RPMI7951 (cell line): ENCODE results near the gene NAA38. TPM values are rescaled to one million over a fixed set of nuclear protein-coding genes. Genes with fewer than 3 reads are reported as not detected.
"Not testable (repeated sequence)": the region's sequence is repeated elsewhere in the genome, so short reads cannot be mapped to it uniquely, and the experiment has no call there.

Experiments
- DNase-seq: peaks from one replicate; pipeline ENCODE4 v3.0.0-alpha.2; 2012; ENCODE audit warnings: low read depth
- total RNA-seq: library from RNA; depleted of rRNA; stranded (reverse); fragments of >200 nt; shearing (Covaris generic); gene quantifications from 2 replicates; pipeline ENCODE4 v1.2.3, GENCODE V29; 2014; rRNA removed

Gene NAA38
- total RNA-seq, 1 experiment from 2014 or later = 110 TPM

DNA sequence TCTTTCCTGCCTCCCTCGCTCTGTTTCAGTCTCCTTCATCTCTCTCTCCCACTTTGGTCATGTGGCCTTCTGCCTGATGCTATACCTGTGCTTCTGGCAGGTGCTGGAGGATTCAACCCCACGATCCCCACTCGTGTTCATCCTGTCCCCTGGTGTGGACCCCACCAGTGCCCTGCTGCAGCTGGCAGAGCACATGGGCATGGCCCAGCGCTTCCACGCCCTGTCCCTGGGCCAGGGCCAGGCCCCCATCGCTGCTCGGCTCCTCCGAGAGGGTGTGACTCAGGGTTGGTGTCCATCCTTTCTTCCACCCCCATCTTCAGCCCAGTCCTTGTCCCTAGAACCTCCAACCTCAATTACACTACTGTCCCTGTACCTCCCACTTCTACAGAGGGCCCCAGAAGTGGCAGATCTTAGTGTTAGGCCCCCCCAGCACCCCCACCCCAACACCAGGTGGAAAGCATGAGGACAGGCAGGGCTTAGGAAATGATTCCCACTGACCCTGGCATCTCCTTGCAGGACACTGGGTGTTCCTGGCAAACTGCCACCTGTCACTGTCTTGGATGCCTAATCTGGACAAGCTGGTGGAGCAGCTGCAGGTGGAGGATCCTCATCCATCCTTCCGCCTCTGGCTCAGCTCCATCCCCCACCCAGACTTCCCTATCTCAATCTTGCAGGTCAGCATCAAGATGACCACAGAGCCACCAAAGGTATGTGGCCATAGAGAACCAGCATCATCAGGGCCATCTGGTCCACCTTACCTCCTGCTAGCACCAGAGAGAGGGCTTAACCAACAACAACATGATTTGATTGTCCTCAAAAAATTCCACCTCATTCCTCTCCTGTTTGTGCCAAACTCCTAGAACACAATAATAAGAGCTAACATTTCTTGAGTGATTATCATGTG, 33.1 kb downstream of the NAA38 start:
- DNase-seq = no peak

DNA sequence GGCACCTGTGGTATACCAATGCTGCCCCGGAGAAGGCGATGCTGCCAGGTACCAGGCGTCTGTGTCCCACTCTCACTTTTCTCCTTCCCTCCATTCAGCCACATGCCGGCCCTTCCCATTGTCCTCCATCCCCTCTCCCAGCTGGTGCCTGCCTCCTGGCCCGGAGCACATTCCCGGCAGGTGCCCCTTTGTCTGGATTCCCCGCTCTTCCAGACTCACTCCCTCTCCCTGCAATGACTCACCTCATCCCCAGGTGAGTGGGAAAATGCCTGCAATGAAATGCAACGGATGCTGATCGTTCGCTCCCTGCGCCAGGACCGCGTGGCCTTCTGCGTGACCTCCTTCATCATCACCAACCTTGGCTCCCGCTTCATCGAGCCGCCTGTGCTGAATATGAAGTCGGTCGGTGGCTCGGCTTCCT, 33.8 kb downstream of the NAA38 start:
- no peak for DNase-seq

DNA sequence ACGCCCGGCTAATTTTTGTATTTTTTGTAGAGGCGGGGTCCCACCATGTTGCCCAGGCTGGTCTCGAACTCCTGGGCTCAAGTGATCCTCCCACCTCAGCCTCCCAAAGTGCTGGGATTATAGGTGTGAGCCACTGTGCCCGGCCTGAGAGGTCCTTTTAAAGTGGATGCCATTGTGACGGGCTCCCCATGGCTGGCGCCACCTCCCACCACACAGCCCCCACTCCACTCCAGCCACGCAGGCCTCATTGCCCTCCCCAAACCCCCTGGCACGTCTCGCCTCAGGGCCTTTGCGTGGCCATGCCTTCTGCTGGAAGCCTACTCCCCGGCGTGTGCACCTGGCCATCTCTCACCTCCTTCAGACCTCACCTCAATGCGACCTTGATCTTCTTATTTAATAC, 35.2 kb downstream of the NAA38 start:
- no peak for DNase-seq

DNA sequence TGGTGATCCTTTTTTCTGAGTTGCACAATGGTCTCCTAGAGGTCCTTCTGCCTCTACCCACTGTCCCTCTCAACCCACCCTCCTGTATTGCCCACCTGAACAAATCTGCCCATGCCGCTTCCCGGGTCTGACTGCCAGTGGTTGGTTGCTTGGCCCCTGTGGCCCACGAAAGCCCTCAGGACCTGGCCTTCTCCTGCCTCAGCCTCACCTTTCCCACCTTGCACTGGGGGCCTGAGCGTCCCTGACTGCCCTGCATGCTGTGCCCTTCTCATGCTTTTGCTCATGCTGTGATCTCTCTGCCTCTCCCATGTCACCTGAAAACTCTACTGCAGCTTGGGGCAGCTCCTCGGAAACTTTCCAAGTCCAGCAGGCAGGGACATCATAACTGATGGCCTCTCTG, 37.1 kb downstream of the NAA38 start:
- DNase-seq = no peak

DNA sequence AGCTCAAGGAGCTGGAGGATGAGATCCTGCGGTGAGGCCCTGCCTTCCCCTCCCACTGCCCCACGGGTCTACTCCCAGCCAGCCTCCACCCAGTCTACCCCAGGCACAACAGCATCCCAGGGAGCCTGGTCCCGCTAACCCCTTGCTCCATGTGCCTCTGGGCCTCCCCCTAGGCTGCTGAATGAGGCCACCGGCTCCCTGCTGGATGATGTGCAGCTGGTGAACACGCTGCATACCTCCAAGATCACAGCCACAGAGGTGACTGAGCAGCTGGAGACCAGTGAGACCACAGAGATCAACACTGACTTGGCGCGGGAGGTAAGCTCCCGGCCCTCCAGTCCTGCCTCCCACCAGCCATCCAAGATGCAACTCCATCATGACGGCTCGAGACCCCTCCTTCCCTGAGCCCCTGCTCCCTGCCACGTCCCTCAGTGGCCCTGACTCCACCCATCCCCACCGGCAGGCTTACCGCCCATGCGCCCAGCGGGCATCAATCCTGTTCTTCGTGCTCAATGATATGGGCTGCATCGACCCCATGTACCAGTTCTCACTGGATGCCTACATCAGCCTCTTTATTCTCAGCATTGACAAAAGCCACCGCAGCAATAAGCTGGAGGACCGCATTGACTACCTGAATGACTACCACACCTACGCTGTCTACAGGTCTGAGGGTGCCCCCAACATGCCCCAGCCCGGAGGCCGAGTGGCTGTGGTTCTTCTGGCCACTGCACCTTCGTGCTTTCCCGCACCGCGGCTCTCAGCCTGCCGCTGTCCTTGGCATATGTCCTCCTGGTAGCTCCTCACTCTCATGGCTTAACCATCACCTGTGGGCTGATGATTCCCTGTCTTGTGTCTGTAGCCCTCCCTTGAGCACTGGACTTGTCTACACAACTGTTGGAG, 38.4 kb downstream of the NAA38 start:
- DNase-seq = no peak

DNA sequence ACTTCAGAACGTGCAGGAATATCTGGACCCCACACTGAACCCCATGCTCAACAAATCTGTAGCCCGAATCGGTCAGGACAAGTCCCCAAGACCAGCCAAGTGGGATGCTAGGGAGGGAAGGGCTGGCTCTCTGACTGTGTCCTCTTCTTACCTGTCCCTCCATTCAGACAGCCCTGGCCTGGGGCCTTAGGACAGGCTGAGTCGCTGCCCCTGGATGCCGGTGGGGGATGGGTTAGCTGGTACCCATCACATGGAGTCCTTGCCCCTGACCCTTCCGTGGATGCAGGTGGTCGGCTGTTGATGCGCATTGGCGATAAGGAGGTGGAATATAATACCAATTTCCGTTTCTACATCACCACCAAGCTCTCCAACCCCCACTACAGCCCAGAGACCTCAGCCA, 39.3 kb downstream of the NAA38 start:
- no peak for DNase-seq

DNA sequence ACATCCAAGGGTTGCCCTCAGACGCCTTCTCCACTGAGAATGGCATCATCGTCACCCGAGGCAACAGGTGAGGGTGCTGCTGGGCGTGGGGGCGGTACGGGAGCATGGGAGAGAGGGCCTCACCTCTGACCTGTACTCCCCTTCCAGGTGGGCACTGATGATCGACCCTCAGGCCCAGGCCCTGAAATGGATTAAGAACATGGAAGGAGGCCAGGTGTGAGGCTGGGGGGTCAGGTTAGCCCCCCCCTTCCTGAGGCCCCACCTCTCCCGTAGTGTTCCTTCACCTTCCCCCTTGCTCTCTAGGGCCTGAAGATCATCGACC, 39.8 kb downstream of the NAA38 start:
- no peak for DNase-seq

DNA sequence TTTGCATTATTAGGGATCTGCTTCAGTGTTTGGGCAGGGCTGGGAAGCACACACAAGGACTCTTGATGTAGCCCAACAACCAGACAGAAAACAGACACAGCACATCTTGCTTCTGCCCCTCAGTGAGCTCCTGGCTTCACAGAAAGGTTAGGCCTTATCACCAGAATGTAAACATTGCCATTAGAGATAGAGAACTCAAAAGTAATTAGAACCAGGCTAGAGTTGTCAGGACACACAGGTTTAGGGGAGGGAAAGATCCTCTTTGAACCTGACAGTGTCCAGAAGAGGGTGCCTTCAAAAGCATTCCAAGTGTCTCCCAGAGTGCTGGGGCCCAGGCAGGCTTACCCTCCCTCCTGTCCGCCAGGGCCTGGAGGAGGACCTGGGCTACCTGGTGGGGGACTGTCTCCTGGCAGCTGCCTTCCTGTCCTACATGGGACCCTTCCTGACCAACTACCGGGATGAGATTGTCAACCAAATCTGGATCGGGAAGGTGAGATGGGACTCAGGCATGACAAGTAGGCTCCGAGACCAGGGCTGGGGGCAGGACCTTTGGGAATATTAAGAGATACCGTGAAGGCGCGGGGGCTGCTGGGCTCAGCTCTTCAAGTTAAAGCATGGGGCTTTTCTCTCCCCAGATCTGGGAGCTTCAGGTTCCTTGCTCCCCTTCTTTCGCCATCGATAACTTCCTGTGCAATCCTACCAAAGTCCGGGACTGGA, 40.3 kb downstream of the NAA38 start:
- no peak for DNase-seq

DNA sequence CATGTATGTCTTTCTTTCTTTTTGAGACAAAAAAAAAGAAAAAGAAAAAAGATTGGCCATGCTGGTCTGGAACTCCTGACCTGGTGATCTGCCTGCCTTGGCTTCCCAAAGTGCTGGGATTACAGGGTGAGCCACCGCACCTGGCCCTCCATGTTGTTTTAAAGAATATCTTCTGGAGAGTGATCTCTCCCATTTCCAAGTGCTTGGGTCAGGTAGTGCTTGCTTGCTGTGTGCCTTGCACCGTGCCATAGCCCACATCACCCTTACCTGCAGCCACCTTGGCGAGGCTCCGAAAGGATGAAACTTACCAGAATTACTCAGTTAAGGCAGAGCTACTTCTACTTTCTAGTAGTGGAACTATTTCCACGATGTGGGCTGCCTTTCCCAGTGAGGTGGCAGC, 42.4 kb downstream of the NAA38 start:
- no peak for DNase-seq

DNA sequence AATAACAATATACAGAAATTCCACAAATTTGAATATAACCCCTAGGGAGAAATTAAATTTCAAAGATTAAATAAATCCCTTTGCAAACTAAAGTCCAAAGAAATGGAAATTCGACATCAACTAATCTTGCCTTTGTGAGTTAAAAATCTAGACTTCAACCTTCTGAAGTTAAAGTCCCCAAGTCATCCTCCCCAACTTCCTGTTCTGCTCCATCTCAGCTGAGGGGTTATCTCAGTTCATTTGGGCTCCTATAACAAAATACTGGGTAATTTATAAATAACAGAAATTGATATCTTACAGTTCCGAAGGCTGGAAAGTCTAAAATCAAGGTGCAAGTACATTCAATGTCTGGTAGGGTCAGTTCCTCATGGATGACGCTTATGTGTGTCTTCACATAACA, 46.1 kb downstream of the NAA38 start:
- no peak for DNase-seq

DNA sequence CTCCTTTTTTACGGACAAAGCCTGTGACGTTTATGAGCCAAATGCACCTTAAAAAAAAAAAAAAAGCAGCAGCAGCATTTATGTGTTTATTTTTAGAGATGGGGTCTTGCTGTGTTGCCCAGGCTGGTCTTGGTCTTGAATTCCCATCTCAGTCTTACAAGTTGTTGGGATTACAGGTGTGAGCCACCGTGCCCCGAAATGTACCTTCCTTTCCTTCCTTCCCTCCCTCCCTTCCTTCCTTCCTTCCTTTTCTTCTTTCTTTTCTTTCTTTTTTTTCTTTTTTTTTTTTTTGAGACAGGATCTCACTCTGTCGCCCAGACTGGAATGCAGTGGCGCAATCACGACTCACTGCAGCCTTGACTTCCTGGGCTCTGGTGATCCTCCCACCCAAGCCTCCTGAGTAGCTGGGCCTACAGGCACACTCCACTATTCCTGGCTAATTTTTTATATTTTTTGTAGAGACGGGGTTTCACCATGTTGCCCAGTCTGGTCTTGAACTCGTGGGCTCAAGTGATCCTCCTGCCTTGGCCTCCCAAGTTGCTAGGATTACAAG, 47.5 kb downstream of the NAA38 start:
- not testable (repeated sequence) for DNase-seq

DNA sequence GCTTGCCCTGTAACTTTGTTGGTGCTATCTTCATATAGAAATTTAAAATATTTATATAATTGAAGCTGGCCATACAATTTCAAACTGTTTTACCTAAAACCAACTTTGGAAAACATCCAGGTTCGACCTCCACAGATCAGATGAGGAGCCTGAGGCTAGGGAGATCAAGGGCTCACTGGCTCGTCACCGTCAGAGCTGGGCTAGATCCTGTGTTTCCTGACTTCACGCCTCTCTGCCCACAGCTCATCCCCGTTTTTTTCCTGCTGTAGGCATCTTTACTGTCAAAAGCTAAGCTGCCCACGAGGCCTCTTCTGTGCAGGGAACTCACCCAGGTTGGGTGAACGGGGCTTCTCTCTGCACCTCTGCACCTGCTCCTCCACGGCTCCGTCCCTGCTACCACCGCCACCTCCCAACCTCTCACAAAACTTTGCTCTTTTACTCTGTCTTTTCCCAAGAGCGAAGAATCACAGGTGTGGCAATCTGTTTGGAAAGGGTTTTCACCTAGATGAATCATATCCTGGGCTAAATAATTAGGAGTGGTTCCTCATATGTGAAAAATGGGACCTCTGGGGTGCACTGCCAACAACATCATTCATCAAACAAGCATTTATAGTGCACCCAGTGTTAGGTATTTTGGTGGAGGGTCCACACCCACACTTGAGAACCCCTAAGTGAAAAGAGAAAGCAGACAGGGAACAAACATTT, 48.1 kb downstream of the NAA38 start:
- DNase-seq = no peak

DNA sequence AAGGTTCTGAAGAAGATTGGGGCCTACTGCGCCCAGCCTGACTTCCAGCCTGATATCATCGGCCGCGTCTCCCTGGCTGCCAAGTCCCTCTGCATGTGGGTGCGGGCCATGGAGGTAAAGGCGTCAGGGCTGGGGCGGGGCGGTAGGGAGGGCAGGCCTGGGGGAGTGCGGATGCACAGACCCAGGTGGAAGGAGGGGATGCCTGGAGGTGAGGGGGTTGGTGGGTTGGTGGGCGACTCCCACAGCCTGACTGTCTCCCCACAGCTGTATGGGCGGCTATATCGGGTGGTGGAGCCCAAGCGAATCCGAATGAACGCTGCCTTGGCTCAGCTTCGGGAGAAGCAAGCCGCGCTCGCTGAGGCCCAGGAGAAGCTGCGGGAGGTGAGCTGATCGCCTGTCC, 50.2 kb downstream of the NAA38 start:
- DNase-seq = no peak

Other genes with a start within 250 kb of the NAA38 start
- 20.3 and 25.2 TPM in 2 replicates for gene FXR2, start 242.7 kb downstream of the NAA38 start, total RNA-seq
- 17.4 and 31.2 TPM in 2 replicates for gene SAT2, start 229.7 kb downstream of the NAA38 start, total RNA-seq
- gene SHBG, start 227.4 kb downstream of the NAA38 start, total RNA-seq = not detected in 2 replicates
- not detected in 2 replicates for gene ATP1B2, start 206.6 kb downstream of the NAA38 start, total RNA-seq
- gene TP53, start 170.1 kb downstream of the NAA38 start, total RNA-seq = 2.5 and 4.1 TPM in 2 replicates
- 22.5 and 25.7 TPM in 2 replicates for gene WRAP53, start 169.1 kb downstream of the NAA38 start, total RNA-seq
- gene EFNB3, start 152.4 kb downstream of the NAA38 start, total RNA-seq = 0.84 and 1.3 TPM in 2 replicates
- gene DNAH2, start 139.8 kb downstream of the NAA38 start, total RNA-seq = 1.8 and 3.2 TPM in 2 replicates
- 0.20 and 0.48 TPM in 2 replicates for gene KDM6B, start 23.3 kb downstream of the NAA38 start, total RNA-seq
- not detected in 2 replicates for gene TMEM88, start 2.5 kb downstream of the NAA38 start, total RNA-seq
- gene CYB5D1, start 444 bp upstream of the NAA38 start, total RNA-seq = 5.7 and 6.1 TPM in 2 replicates
- gene CHD3, start 31.2 kb upstream of the NAA38 start, total RNA-seq = 20.3 and 30.8 TPM in 2 replicates
- gene RNF227, start 58.7 kb upstream of the NAA38 start, total RNA-seq = 2.3 and 7.8 TPM in 2 replicates
- 1.1 TPM in 2 replicates for gene KCNAB3, start 72.3 kb upstream of the NAA38 start, total RNA-seq
- 39.9 and 54.2 TPM in 2 replicates for gene TRAPPC1, start 74.4 kb upstream of the NAA38 start, total RNA-seq
- gene CNTROB, start 74.6 kb upstream of the NAA38 start, total RNA-seq = 19.6 and 23.2 TPM in 2 replicates
- not detected in 2 replicates for gene GUCY2D, start 145.1 kb upstream of the NAA38 start, total RNA-seq
- gene ALOX15B, start 181.5 kb upstream of the NAA38 start, total RNA-seq = not detected in 2 replicates
- gene ALOX12B, start 230.2 kb upstream of the NAA38 start, total RNA-seq = not detected in 2 replicates